IPS-18a (cell line): ENCODE data around the gene CENATAC.
"Not testable (repeated sequence)": the region's sequence is repeated elsewhere in the genome, so short reads cannot be mapped to it uniquely, and the experiment has no call there.

Experiments
- H3K27ac ChIP-seq: one replicate; pipeline ENCODE4 v1.5.1; 2013; ENCODE audit warnings: low read length
- H3K27me3 ChIP-seq: one replicate; pipeline ENCODE4 v1.6.1; 2013; ENCODE audit warnings: mild to moderate bottlenecking, low read length; ENCODE audit not compliant: control insufficient read depth, insufficient read depth
- H3K36me3 ChIP-seq: one replicate; pipeline ENCODE4 v1.6.1; 2013; ENCODE audit warnings: low read depth, low read length; ENCODE audit not compliant: control insufficient read depth
- H3K4me1 ChIP-seq: one replicate; pipeline ENCODE4 v1.6.1; 2013; ENCODE audit warnings: low read depth, low read length; ENCODE audit not compliant: control insufficient read depth
- H3K4me3 ChIP-seq: one replicate; pipeline ENCODE4 v1.5.1; 2013; ENCODE audit warnings: low read length
- H3K9ac ChIP-seq: one replicate; pipeline ENCODE4 v1.6.1; 2013; ENCODE audit warnings: mild to moderate bottlenecking, low read length, moderate library complexity
- H3K9me3 ChIP-seq: one replicate; pipeline ENCODE4 v1.6.1; 2013; ENCODE audit warnings: low read depth, low read length; ENCODE audit not compliant: control insufficient read depth

CENATAC gene

GRCh38 chr11:118971646-118972045, 26.3 kb upstream of the CENATAC start, which contains the start of gene FOXR1:
Gene FOXR1 (plus strand): TSS chr11:118971761. CDS start chr11:118971932, 171 bp downstream.
- Histone ChIP-seq H3K27ac (no peak within 1 kb of the TSS), H3K9ac (no peak within 1 kb of the TSS), H3K36me3 (no peaks in the 10 kb centered on the region), H3K9me3 (no peaks in the 10 kb centered on the region), H3K4me1 (no peaks in the 10 kb centered on the region), H3K27me3 (no peaks in the 10 kb centered on the region), H3K4me3 (no peak within 1 kb of the TSS)

- H3K27ac ChIP-seq, result no peak overlapping the region
- no peak overlapping the region for H3K4me3 ChIP-seq
- H3K9ac ChIP-seq, result no peak overlapping the region
- H3K4me1 ChIP-seq, result no peaks in the 10 kb centered on the region
- no peaks in the 10 kb centered on the region for H3K9me3 ChIP-seq
- H3K27me3 ChIP-seq, result no peaks in the 10 kb centered on the region
- H3K36me3 ChIP-seq, result no peaks in the 10 kb centered on the region
Observed at GRCh38 chr11:118973985-118974384, 24.0 kb upstream of the CENATAC start.

DNA sequence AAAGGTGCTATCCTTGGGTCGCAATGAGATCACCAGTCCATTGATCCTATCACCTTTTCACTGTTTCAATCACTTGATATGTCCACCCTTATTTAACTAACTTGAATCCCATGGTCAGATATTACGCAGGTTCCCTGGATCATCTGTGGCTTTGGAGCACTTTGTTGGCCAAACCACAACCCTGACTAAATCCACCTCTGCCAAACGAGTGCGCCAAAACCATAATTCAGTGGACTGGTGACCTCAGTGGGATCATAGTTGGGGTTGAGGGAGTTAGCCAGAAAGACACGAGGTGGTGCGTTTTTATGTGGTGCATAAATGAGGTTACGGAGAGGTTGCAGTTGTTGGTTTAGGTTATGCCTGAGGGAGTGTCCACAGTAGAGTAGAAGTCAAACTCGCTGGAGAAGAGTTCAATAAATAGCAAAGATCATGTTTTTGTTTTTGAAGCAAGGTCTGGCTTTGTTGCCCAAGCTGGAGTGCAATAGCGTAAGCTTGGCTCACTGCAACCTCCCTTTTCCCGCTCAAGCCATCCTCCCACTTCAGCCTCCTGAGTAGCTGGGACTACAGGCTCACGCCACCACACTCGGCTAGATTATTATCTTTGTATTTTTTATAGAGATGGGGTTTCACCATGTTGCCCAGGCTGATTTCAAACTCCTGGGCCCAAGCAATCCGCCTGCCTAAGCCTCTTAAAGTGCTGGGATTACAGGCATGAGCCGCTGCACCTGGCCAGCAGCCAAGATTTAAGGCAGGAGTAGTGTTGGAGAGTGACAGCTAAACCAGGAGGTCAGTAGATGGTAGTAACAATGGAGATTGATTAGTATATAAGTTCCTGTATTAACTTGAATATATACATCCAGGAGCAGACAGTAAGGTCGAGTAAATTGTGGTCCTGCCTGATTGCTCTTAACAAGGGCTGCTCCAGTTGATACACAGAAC, 21.9 kb upstream of the CENATAC start:
- Histone ChIP-seq H3K4me1 (peaks cover 10% of the 10 kb centered on the region), H3K27ac (no peak overlapping the region), H3K9ac (no peak overlapping the region), H3K36me3 (no peaks in the 10 kb centered on the region), H3K4me3 (no peak overlapping the region), H3K9me3 (no peaks in the 10 kb centered on the region), H3K27me3 (no peaks in the 10 kb centered on the region)

- Histone ChIP-seq H3K9ac (no peak overlapping the region), H3K27ac (no peak overlapping the region), H3K9me3 (no peaks in the 10 kb centered on the region), H3K27me3 (peaks cover 6% of the 10 kb centered on the region), H3K36me3 (no peaks in the 10 kb centered on the region), H3K4me3 (no peak overlapping the region), H3K4me1 (peaks cover 10% of the 10 kb centered on the region)
Observed at GRCh38 chr11:118979434-118979833, 18.5 kb upstream of the CENATAC start.

DNA sequence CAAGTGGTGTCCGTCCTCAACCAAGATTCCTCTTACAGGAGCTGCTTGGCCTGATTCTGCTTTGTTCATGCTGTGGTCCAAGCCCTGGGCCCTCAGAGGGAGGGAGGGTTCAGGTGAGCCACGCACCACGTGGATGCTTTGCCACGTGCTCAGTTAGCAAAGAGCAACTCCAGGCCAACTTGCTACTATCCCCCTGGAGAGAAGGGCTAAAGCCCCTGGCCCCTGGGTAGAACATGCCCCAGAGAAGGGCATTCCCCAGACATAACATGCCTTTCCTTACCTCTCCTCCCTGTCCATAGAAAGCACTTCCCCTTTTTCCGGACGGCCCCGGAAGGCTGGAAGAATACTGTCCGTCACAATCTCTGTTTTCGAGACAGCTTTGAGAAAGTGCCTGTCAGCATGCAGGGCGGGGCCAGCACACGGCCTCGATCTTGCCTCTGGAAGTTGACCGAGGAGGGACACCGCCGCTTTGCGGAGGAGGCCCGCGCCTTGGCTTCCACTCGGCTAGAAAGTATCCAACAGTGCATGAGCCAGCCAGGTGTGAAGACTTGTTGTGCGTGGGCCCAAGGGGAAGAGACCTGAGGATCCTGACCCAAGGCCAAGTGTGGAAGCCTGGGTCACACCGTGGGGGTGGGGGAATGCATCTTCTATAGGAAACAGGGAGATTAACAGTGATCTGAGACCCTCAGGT, 17.6 kb upstream of the CENATAC start:
- Histone ChIP-seq H3K27ac (no peak overlapping the region), H3K27me3 (peaks cover 6% of the 10 kb centered on the region), H3K4me1 (peaks cover 10% of the 10 kb centered on the region), H3K36me3 (no peaks in the 10 kb centered on the region), H3K9me3 (no peaks in the 10 kb centered on the region), H3K9ac (no peak overlapping the region), H3K4me3 (no peak overlapping the region)

DNA sequence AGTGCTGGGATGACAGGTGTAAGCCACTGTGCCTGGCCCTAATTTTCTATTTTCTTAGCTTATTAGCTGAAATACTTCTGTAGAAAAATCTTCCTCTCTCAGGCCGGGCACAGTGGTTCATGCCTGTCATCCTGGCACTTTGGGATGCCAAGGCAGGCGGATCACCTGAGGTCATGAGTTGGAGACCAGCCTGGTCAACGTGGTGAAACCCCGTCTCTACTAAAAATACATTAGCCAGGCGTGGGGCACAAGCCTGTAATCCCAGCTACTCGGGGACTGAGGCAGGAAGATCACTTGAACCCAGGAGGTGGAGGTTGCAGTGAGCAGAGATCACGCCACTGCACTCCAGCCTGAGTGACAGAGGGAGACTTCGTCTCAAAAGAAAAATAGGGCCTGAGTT, 13.6 kb upstream of the CENATAC start:
- not testable (repeated sequence) for H3K9me3 ChIP-seq, H3K36me3 ChIP-seq, H3K27ac ChIP-seq, H3K27me3 ChIP-seq, H3K4me3 ChIP-seq, H3K9ac ChIP-seq
- peaks cover 10% of the 10 kb centered on the region for H3K4me1 ChIP-seq

GRCh38 chr11:118984825-118985224, 13.1 kb upstream of the CENATAC start:
- Histone ChIP-seq H3K9me3 (no peaks in the 10 kb centered on the region), H3K27ac (no peak overlapping the region), H3K4me1 (peaks cover 8% of the 10 kb centered on the region), H3K4me3 (no peak overlapping the region), H3K27me3 (peaks cover 6% of the 10 kb centered on the region), H3K9ac (no peak overlapping the region), H3K36me3 (no peaks in the 10 kb centered on the region)

DNA sequence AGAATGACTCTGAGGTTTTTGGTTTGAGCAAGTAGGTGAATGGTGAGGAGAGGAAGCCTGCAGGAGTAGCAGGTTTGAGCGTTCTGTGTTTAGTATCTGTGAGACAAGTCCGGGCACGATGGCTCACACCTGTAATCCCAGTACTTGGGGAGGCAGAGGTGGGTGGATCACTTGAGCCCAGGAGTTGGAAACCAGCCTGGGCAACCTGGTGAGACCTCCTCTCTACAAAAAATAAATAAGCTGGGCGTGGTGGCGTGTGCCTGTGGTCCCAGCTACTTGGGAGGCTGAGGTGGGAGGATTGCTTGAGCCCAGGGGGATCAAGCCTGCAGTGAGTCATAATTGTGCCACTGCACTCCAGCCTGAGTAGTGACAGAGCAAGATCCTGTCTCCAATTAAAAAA, 9.7 kb upstream of the CENATAC start:
- no peaks in the 10 kb centered on the region for H3K9me3 ChIP-seq
- H3K9ac ChIP-seq, result no peak overlapping the region
- no peak overlapping the region for H3K4me3 ChIP-seq
- H3K4me1 ChIP-seq, result no peaks in the 10 kb centered on the region
- H3K27me3 ChIP-seq, result no peaks in the 10 kb centered on the region
- no peaks in the 10 kb centered on the region for H3K36me3 ChIP-seq
- no peak overlapping the region for H3K27ac ChIP-seq

- H3K36me3 ChIP-seq, H3K4me1 ChIP-seq, H3K4me3 ChIP-seq, H3K27me3 ChIP-seq, H3K9ac ChIP-seq, H3K27ac ChIP-seq, H3K9me3 ChIP-seq: not testable (repeated sequence)
Observed at GRCh38 chr11:118991486-118992038, 6.4 kb upstream of the CENATAC start.

- Histone ChIP-seq H3K27ac (peak overlapping the region; percentile 63), H3K36me3 (peaks cover 21% of the 10 kb centered on the region), H3K9ac (peak overlapping the region; percentile 88), H3K27me3 (no peaks in the 10 kb centered on the region), H3K4me1 (peaks cover 8% of the 10 kb centered on the region), H3K4me3 (peak overlapping the region; percentile 95), H3K9me3 (no peaks in the 10 kb centered on the region)
Observed at GRCh38 chr11:118996926-118997626, 862 bp upstream of the CENATAC start.

DNA sequence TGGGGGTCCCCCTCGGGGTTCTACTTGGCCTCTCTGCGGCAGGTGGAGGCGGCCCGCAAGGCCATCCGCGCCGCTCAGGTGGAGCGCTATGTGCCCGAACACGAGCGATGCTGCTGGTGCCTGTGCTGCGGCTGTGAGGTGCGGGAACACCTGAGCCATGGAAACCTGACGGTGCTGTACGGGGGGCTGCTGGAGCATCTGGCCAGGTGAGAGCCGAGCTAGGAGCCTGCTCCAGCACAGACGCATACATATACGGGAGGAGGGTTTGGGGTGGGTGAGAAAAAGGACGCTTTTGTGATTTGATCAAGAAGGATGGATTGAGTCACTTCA, 415 bp downstream of the CENATAC start:
- H3K27ac ChIP-seq, result peak overlapping the region; percentile 61
- H3K9ac ChIP-seq, result peak overlapping the region; percentile 88
- H3K4me3 ChIP-seq, result peak overlapping the region; percentile 95
- H3K27me3 ChIP-seq, result no peaks in the 10 kb centered on the region
- peaks cover 8% of the 10 kb centered on the region for H3K4me1 ChIP-seq
- H3K36me3 ChIP-seq, result peaks cover 30% of the 10 kb centered on the region
- H3K9me3 ChIP-seq, result no peaks in the 10 kb centered on the region
